Measurements from ENCODE around the gene ATRNL1. TPM values are rescaled to one million over a fixed set of nuclear protein-coding genes. Genes with fewer than 3 reads are reported as not detected.

Gene ATRNL1
- total RNA-seq, 4 donors from 2014 or later = 0.44 to 1.4 (median 1.1) TPM

- TF ChIP-seq POLR2AphosphoS5 (IDR thresholded peaks at IDR 0.05) (no peak), EP300 (IDR thresholded peaks at IDR 0.05) (no peak)
- no peaks in the 10 kb centered on the region for H3K4me1 ChIP-seq
- no peak overlapping the region for H3K4me3 ChIP-seq
- WGBS = 79% methylated on average over 3 of the region's 3 CpGs
- H3K9me3 ChIP-seq = no peaks in the 10 kb centered on the region
- H3K36me3 ChIP-seq = no peaks in the 10 kb centered on the region
- H3K27ac ChIP-seq = no peak overlapping the region
- DNase-seq (ENCODE audit: low spot score in 2 of 2) = no peak
- H3K27me3 ChIP-seq = no peaks in the 10 kb centered on the region
Observed at GRCh38 chr10:115898242-115898641, 805.1 kb downstream of the ATRNL1 start.

GRCh38 chr10:115902596-115902995 is 809.4 kb downstream of the ATRNL1 start:
- H3K9me3 ChIP-seq = no peaks in the 10 kb centered on the region
- TF ChIP-seq POLR2AphosphoS5 (IDR thresholded peaks at IDR 0.05) (no peak), POLR2A (IDR thresholded peaks at IDR 0.05) (no peak), EP300 (IDR thresholded peaks at IDR 0.05) (no peak), CTCF (IDR thresholded peaks at IDR 0.05) (no peak)
- H3K36me3 ChIP-seq = no peaks in the 10 kb centered on the region
- no peak overlapping the region for H3K4me3 ChIP-seq
- DNase-seq (ENCODE audit: low spot score in 2 of 2) = no peak
- H3K27ac ChIP-seq = no peak overlapping the region
- no peaks in the 10 kb centered on the region for H3K27me3 ChIP-seq
- H3K4me1 ChIP-seq = no peaks in the 10 kb centered on the region
- 71% methylated on average over 5 of the region's 5 CpGs for WGBS

GRCh38 chr10:115903207-115903606 is 810.0 kb downstream of the ATRNL1 start:
- no peak for DNase-seq (ENCODE audit: low spot score in 2 of 2)
- H3K4me1 ChIP-seq = no peaks in the 10 kb centered on the region
- no peak overlapping the region for H3K27ac ChIP-seq
- H3K9me3 ChIP-seq = no peaks in the 10 kb centered on the region
- H3K4me3 ChIP-seq = no peak overlapping the region
- H3K27me3 ChIP-seq = no peaks in the 10 kb centered on the region
- no peaks in the 10 kb centered on the region for H3K36me3 ChIP-seq
- no peak for TF ChIP-seq EP300 (IDR thresholded peaks at IDR 0.05)
- TF ChIP-seq POLR2AphosphoS5 (IDR thresholded peaks at IDR 0.05) = no peak
- TF ChIP-seq POLR2A (IDR thresholded peaks at IDR 0.05) = no peak
- TF ChIP-seq CTCF (IDR thresholded peaks at IDR 0.05) = no peak
- WGBS = 85% methylated on average over 1 of the region's 1 CpG

GRCh38 chr10:115903845-115904244 is 810.7 kb downstream of the ATRNL1 start:
- no peak for DNase-seq (ENCODE audit: low spot score in 2 of 2)
- no peaks in the 10 kb centered on the region for H3K36me3 ChIP-seq
- WGBS = 94% methylated on average over 3 of the region's 3 CpGs
- TF ChIP-seq POLR2AphosphoS5 (IDR thresholded peaks at IDR 0.05) = no peak
- no peak overlapping the region for H3K4me3 ChIP-seq
- no peaks in the 10 kb centered on the region for H3K27me3 ChIP-seq
- no peaks in the 10 kb centered on the region for H3K4me1 ChIP-seq
- no peaks in the 10 kb centered on the region for H3K9me3 ChIP-seq
- H3K27ac ChIP-seq = no peak overlapping the region

- H3K4me3 ChIP-seq = no peak overlapping the region
Observed at GRCh38 chr10:115909037-115909436, 815.9 kb downstream of the ATRNL1 start.

More at GRCh38 chr10:115909037-115909436, 815.9 kb downstream of the ATRNL1 start:
- TF ChIP-seq EP300 (IDR thresholded peaks at IDR 0.05) = no peak
- no peak for TF ChIP-seq CTCF (IDR thresholded peaks at IDR 0.05)
- no peak for TF ChIP-seq POLR2AphosphoS5 (IDR thresholded peaks at IDR 0.05)
- TF ChIP-seq POLR2A (IDR thresholded peaks at IDR 0.05) = no peak
- 93% methylated on average over 5 of the region's 5 CpGs for WGBS
- H3K36me3 ChIP-seq = no peaks in the 10 kb centered on the region
- no peaks in the 10 kb centered on the region for H3K27me3 ChIP-seq
- H3K4me1 ChIP-seq = no peaks in the 10 kb centered on the region
- no peak overlapping the region for H3K27ac ChIP-seq
- H3K9me3 ChIP-seq = no peaks in the 10 kb centered on the region
- no peak for DNase-seq (ENCODE audit: low spot score in 2 of 2)

Data from suprapubic skin (tissue), 4 donors.